ENCODE measurements around the gene STK40. TPM values are rescaled to one million over a fixed set of nuclear protein-coding genes. Genes with fewer than 3 reads are reported as not detected.

Gene STK40
- polyA plus RNA-seq, 2 of the 4 experiments (the other 2 are of a cell fraction): 6.0 to 8.9 TPM

DNA sequence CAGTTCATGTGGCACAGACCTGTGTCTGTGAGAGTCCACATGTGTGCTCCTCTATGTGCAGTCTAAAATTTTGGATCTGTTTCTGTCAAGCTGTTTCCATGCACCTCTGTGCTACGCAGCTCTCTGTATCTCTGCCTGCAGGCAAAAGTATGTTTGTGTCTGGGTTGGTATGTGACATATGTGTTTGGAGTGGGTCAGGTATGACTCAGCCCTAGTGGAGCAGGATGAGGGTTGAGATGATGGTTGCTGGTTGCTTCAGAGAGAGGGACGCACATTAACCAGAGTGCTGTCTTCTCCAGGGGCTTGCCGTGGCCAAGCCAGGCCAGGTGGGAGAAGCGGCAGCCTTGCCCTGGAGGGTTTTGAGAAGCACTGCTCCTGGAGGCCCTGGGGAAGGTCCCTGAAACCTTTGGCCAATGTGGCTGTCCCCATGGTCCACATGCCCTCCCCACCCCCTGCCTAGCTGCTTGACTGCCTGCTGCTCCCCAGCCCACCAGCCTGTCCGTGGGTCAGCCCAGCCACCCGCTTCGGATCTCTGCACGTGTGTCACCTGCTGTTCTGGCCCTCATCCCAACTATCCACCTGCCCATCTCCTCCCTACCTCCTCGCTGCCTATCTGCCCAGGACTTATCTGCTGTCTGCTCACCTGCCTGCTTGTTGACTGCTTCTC is 58.2 kb downstream of the STK40 start:
- POLR2A ChIA-PET: no interaction called here
- no peak overlapping the region for H3K27ac ChIP-seq
- DNase-seq (ENCODE audit: low read depth in 1 of 2, low spot score in 1 of 2): no peak
- no peak overlapping the region for H3K4me2 ChIP-seq
- WGBS (ENCODE audit: missing lambda C conversion rate): 98% methylated on average over 6 of the region's 9 CpGs
- H3K4me1 ChIP-seq: peaks cover 11% of the 10 kb centered on the region; the same call in 2 of the 3 replicates
- no peaks in the 10 kb centered on the region for H3K9me3 ChIP-seq
- no peak overlapping the region for H3K4me3 ChIP-seq
- no peak for ATAC-seq
- no peak for TF ChIP-seq ZSCAN20 (CRISPR knock-in tag; IDR thresholded peaks at IDR 0.05)
- TF ChIP-seq CBX8 (IDR thresholded peaks at IDR 0.05): no peak
- TF ChIP-seq REST (IDR thresholded peaks at IDR 0.05): no peak
- TF ChIP-seq, protein P1, sequence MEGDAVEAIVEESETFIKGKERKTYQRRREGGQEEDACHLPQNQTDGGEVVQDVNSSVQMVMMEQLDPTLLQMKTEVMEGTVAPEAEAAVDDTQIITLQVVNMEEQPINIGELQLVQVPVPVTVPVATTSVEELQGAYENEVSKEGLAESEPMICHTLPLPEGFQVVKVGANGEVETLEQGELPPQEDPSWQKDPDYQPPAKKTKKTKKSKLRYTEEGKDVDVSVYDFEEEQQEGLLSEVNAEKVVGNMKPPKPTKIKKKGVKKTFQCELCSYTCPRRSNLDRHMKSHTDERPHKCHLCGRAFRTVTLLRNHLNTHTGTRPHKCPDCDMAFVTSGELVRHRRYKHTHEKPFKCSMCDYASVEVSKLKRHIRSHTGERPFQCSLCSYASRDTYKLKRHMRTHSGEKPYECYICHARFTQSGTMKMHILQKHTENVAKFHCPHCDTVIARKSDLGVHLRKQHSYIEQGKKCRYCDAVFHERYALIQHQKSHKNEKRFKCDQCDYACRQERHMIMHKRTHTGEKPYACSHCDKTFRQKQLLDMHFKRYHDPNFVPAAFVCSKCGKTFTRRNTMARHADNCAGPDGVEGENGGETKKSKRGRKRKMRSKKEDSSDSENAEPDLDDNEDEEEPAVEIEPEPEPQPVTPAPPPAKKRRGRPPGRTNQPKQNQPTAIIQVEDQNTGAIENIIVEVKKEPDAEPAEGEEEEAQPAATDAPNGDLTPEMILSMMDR (IDR thresholded peaks at IDR 0.05): no peak
- no peak for TF ChIP-seq TFCP2L1 (CRISPR knock-in tag; IDR thresholded peaks at IDR 0.05)
- TF ChIP-seq HOXB13 (CRISPR knock-in tag; IDR thresholded peaks at IDR 0.05; ENCODE audit: low read depth): no peak
- FAIRE-seq: no peak
- CTCF ChIA-PET: interaction anchor here (1.1 to 5.0 kb wide), 2 partner anchors 15 to 24 kb away, joined by 3 to 33 read pairs; no protein-coding TSS in a partner anchor

GRCh38 chr1:36326499-36326898 is 59.2 kb downstream of the STK40 start:
- POLR2A ChIA-PET: no interaction called here
- 83% methylated on average over 4 of the region's 6 CpGs for WGBS (ENCODE audit: missing lambda C conversion rate)
- ATAC-seq: no peak
- no peak overlapping the region for H3K27ac ChIP-seq
- no peak for DNase-seq (ENCODE audit: low read depth in 1 of 2, low spot score in 1 of 2)
- no peaks in the 10 kb centered on the region for H3K9me3 ChIP-seq
- H3K4me2 ChIP-seq: no peak overlapping the region
- no peak for FAIRE-seq
- CTCF ChIA-PET: interaction anchor here (1.0 to 5.0 kb wide), 3 partner anchors 13 to 42 kb away, joined by 3 to 33 read pairs (median 5); no protein-coding TSS in a partner anchor
- no peak overlapping the region for H3K4me3 ChIP-seq
- TF ChIP-seq ZNF302 (CRISPR knock-in tag; IDR thresholded peaks at IDR 0.05) (no peak), RCOR1 (IDR thresholded peaks at IDR 0.05; ENCODE audit: low read depth, low read length) (no peak), HOXB13 (CRISPR knock-in tag; IDR thresholded peaks at IDR 0.05; ENCODE audit: low read depth) (no peak), RNF2 (IDR thresholded peaks at IDR 0.05; ENCODE audit: borderline replicate concordance, low read depth) (no peak), JUNB (IDR thresholded peaks at IDR 0.05) (no peak), ZSCAN20 (CRISPR knock-in tag; IDR thresholded peaks at IDR 0.05) (no peak), FOSL2 (IDR thresholded peaks at IDR 0.05) (no peak), FOSL2 (CRISPR knock-in tag; IDR thresholded peaks at IDR 0.05) (no peak), HOXA7 (CRISPR knock-in tag; IDR thresholded peaks at IDR 0.05) (no peak), TP53 (CRISPR knock-in tag; IDR thresholded peaks at IDR 0.05) (no peak), ZC3H11A (IDR thresholded peaks at IDR 0.05) (no peak)
- TF ChIP-seq, protein P2, sequence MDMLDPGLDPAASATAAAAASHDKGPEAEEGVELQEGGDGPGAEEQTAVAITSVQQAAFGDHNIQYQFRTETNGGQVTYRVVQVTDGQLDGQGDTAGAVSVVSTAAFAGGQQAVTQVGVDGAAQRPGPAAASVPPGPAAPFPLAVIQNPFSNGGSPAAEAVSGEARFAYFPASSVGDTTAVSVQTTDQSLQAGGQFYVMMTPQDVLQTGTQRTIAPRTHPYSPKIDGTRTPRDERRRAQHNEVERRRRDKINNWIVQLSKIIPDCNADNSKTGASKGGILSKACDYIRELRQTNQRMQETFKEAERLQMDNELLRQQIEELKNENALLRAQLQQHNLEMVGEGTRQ (IDR thresholded peaks at IDR 0.05): no peak
- peaks cover 11% of the 10 kb centered on the region; the same call in 2 of the 3 replicates for H3K4me1 ChIP-seq

- H3K4me1 ChIP-seq: peaks cover 11% of the 10 kb centered on the region; the same call in 2 of the 3 replicates
- TF ChIP-seq TP53 (CRISPR knock-in tag; IDR thresholded peaks at IDR 0.05) (no peak), ZSCAN20 (CRISPR knock-in tag; IDR thresholded peaks at IDR 0.05) (no peak), RNF2 (IDR thresholded peaks at IDR 0.05; ENCODE audit: borderline replicate concordance, low read depth) (no peak), NFE2L2 (conservative IDR thresholded peaks at IDR 0.05; ENCODE audit: low read length) (no peak), EHMT2 (IDR thresholded peaks at IDR 0.05; ENCODE audit: low read depth) (no peak), EP300 (IDR thresholded peaks at IDR 0.05) (no peak), BCL3 (IDR thresholded peaks at IDR 0.05) (no peak), HMGXB4 (CRISPR knock-in tag; IDR thresholded peaks at IDR 0.05; ENCODE audit: borderline replicate concordance) (no peak), CHD2 (IDR thresholded peaks at IDR 0.05; ENCODE audit: low read length, partially characterized antibody) (no peak), HOXA7 (CRISPR knock-in tag; IDR thresholded peaks at IDR 0.05) (no peak), CBX8 (IDR thresholded peaks at IDR 0.05) (no peak), ZFP36 (IDR thresholded peaks at IDR 0.05; ENCODE audit: borderline replicate concordance, partially characterized antibody) (no peak)
Observed at GRCh38 chr1:36324353-36324703, 61.4 kb downstream of the STK40 start.

More at GRCh38 chr1:36324353-36324703, 61.4 kb downstream of the STK40 start:
- no peaks in the 10 kb centered on the region for H3K9me3 ChIP-seq
- FAIRE-seq: no peak
- no peak for ATAC-seq
- peak overlapping the region; percentile 76 to 96; a peak in 5 of 6 replicates for H3K27ac ChIP-seq
- 82% methylated on average over 4 of the region's 9 CpGs for WGBS (ENCODE audit: missing lambda C conversion rate)
- DNase-seq (ENCODE audit: low read depth in 1 of 2, low spot score in 1 of 2): no peak
- peak overlapping the region; percentile 79; the same call in 1 of the 3 replicates for H3K4me3 ChIP-seq
- H3K4me2 ChIP-seq: peak overlapping the region; percentile 88
- CTCF ChIA-PET: interaction anchor here (0.7 to 5.0 kb wide), 4 partner anchors 8 to 175 kb away, joined by 3 to 33 read pairs (median 4); partner anchors contain the start of gene TRAPPC3
- POLR2A ChIA-PET: no interaction called here

All from A549 (cell line).